Adipose tissue (tissue), 3 donors: ENCODE results near the gene HOXD3. TPM values are rescaled to one million over a fixed set of nuclear protein-coding genes. Genes with fewer than 3 reads are reported as not detected.

Source experiments
- H3K27ac ChIP-seq: one replicate; pipeline ENCODE4 v1.5.1; 2013; ENCODE audit warnings: low read depth, low read length
- WGBS, 3 donors: extraction: QIAGEN DNeasy Blood & Tissue Kit; methylation state at CpG; one replicate each; pipeline ENCODE4 v1.1.7; 2013; 5-methylcytosine and 5-hydroxymethylcytosine counted together
- polyA plus RNA-seq, 3 donors: library from polyadenylated mRNA; stranded (reverse); fragments of 200-250 nt; gene quantifications; one replicate each; pipeline ENCODE4 v1.2.3, GENCODE V29; 2013
- donor health status: healthy with polysubstance abuse.
- donor health status: Bipolar disorder and iron deficiency.
- donor health status: healthy.

HOXD3 gene
- polyA plus RNA-seq, 3 donors, result 0.22 to 3.3 (median 2.0) TPM

DNA sequence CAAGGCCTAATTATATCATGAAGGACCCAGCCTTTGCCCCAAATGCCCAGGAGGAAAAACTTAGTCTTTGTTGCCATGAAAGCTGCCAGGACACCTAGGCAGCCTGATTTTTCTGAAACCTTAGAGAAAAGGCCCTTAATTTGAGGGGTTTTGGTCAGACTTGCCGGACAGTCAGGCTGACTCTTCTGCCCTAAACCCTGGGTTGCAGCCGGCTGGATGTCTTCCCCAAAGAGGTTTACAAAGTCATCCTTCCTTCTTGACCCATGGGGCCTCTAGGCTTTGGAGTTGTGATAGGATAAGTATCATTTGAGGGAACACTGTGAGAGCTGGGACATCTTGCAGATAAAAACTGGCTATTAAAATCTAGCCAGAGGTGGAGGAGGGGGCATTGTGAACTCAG, 28.9 kb downstream of the HOXD3 start:
- H3K27ac ChIP-seq, result no peak overlapping the region
- 80 to 92% (median 91%) methylated on average over 2 of the region's 2 CpGs for WGBS, 3 donors

GRCh38 chr2:176187200-176187898, 30.2 kb downstream of the HOXD3 start:
- H3K27ac ChIP-seq, result no peak overlapping the region
- 4 to 6% (median 6%) methylated on average over 13 of the region's 13 CpGs for WGBS, 3 donors

GRCh38 chr2:176187899-176188773, 31.0 kb downstream of the HOXD3 start, which contains the start of gene HOXD1:
Gene HOXD1 (plus strand): TSS chr2:176188668. CDS start chr2:176188802, 134 bp downstream.
- H3K27ac ChIP-seq, result no peak within 1 kb of the TSS
- 1 to 2% (median 2%) methylated on average over 65 to 68 of the region's 68 CpGs for WGBS, 3 donors

DNA sequence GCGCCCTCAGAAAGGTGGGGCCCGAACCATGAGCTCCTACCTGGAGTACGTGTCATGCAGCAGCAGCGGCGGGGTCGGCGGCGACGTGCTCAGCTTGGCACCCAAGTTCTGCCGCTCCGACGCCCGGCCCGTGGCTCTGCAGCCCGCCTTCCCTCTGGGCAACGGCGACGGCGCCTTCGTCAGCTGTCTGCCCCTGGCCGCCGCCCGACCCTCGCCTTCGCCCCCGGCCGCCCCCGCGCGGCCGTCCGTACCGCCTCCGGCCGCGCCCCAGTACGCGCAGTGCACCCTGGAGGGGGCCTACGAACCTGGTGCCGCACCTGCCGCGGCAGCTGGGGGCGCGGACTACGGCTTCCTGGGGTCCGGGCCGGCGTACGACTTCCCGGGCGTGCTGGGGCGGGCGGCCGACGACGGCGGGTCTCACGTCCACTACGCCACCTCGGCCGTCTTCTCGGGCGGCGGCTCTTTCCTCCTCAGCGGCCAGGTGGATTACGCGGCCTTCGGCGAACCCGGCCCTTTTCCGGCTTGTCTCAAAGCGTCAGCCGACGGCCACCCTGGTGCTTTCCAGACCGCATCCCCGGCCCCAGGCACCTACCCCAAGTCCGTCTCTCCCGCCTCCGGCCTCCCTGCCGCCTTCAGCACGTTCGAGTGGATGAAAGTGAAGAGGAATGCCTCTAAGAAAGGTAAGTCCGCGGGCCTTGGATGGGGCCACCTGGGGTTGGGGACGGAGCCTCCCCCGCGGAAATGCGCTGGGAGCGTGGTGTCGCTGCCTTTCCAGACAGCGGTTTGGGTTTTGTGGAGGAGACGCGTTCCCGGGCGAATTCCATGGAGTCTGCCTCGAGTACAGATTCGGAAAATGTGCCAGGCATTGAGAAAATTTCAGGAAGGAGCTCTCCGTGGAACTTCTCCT, 31.9 kb downstream of the HOXD3 start:
- WGBS, 3 donors, result 2% methylated on average over 94 to 98 of the region's 98 CpGs
- no peak overlapping the region for H3K27ac ChIP-seq

GRCh38 chr2:176189681-176190641, 32.9 kb downstream of the HOXD3 start:
- H3K27ac ChIP-seq, result no peak overlapping the region
- WGBS, 3 donors, result 5 to 25% (median 13%) methylated on average over 28 of the region's 28 CpGs

DNA sequence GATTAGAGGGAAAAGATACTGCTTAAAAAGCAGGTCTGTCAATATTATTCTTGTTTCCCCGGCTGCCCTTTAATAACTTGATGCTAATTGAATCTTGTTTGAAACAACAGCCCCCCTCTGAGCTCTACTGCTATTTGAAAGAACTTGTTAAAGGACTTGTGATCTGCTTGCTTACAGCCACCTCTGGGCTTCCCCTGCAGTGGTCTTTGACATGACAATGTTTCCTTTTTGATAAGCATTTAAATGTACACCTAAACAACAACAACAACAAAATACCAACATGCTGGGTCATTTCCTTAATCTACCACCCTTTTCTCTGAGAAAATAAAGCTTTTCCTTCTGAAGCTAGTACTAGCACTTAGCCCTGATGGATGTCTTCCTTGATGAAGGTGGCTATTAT, 35.2 kb downstream of the HOXD3 start:
- H3K27ac ChIP-seq, result no peak overlapping the region
- WGBS, 3 donors, result 3 to 45% (median 21%) methylated on average over 1 of the region's 1 CpG

GRCh38 chr2:176193048-176193447, 35.9 kb downstream of the HOXD3 start:
- 12 to 21% (median 20%) methylated on average over 1 of the region's 1 CpG for WGBS, 3 donors

GRCh38 chr2:176199902-176200301, 42.8 kb downstream of the HOXD3 start:
- no peak overlapping the region for H3K27ac ChIP-seq

More at GRCh38 chr2:176193048-176193447, 35.9 kb downstream of the HOXD3 start:
- H3K27ac ChIP-seq, result no peak overlapping the region

GRCh38 chr2:176200971-176201370, 43.9 kb downstream of the HOXD3 start:
- 52 to 77% (median 76%) methylated on average over 21 of the region's 21 CpGs for WGBS, 3 donors
- H3K27ac ChIP-seq, result no peak overlapping the region

- no peak overlapping the region for H3K27ac ChIP-seq
- 43 to 89% (median 87%) methylated on average over 7 of the region's 7 CpGs for WGBS, 3 donors
Observed at GRCh38 chr2:176202491-176202890, 45.4 kb downstream of the HOXD3 start.

DNA sequence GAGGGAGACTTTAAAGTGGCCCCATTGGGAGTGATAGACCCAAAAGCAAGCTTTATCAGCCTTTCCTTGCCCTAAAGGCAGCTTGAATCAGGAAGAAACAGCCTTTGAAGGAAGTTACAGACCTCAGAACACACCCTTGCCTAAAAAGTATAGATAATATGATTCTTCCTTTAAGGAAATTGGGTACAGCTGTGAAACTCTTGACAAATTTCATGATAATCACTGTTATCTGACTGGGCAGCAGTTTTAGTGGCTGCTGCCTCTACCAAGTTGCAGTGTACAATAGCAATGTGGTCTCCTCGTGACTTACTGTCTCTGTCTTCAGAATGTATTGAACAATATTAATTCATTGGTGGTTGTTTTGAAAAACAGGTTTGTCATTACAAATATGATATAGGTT, 48.0 kb downstream of the HOXD3 start:
- H3K27ac ChIP-seq, result no peak overlapping the region
- 77 to 97% (median 95%) methylated on average over 1 of the region's 1 CpG for WGBS, 3 donors

DNA sequence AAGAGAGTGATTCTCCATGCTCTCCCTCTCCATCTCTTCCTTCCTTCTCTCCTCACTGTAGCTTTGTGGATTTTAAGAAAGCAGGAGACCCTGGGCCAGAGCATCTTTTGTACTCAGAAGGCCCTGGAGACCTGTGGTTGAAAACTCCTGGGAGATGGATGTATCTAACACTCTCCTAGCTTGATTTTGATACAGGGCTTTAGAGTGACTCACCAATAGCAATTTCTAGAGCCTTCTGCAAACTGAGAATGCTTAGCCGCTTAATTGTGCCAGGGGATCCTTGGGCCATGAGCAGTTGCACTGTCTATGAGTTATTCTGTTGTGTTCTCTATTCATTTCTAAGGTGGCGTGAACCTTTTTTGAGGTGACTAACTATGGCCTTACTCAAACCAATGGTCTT, 49.0 kb downstream of the HOXD3 start:
- H3K27ac ChIP-seq, result no peak overlapping the region
- 95 to 97% (median 96%) methylated on average over 2 of the region's 2 CpGs for WGBS, 3 donors

GRCh38 chr2:176206682-176207081, 49.6 kb downstream of the HOXD3 start:
- WGBS, 3 donors, result 56 to 68% (median 65%) methylated on average over 2 of the region's 2 CpGs

GRCh38 chr2:176211110-176211509, 54.0 kb downstream of the HOXD3 start:
- WGBS, 3 donors, result 44 to 80% (median 78%) methylated on average over 1 of the region's 1 CpG
- H3K27ac ChIP-seq, result no peak overlapping the region

More at GRCh38 chr2:176206682-176207081, 49.6 kb downstream of the HOXD3 start:
- H3K27ac ChIP-seq, result no peak overlapping the region

DNA sequence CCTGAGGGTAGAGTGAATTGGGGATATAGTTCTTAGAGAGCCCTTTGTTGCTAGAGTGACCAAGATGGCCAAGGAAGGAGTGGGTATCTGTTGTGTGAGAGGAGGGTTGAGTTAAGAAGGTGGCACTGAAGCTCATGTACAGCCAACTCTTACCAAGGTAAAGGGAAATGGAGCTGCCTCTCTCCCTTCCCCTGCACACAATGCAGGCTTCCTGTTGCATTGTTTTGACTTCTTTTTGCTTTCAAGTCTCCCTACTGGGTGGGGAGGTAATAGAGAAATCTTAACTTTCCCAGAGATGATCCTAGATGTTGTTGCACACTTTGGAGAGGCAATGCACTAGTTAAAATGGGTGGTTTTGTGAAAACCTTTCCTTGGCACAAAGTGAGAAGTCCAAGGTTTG, 55.2 kb downstream of the HOXD3 start:
- no peak overlapping the region for H3K27ac ChIP-seq

DNA sequence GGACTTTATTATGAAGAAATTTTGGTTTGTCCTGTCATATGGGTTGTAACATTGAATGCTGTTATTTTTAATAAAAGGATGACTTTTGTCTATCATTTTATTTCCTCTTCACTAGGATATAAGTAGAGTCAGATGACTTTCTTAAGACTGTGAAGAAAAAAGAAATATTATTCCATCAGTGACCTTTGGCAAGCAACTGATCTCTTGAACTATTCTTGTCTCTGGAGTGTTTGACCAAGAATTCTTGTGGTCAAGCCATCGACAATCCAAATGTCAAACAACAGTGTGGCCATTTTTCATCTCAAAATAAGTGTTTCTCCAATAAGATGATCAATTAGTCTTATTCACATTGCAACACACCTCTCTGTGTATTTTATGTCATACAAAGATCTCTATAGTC, 56.3 kb downstream of the HOXD3 start:
- H3K27ac ChIP-seq, result no peak overlapping the region
- WGBS, 3 donors, result 23 to 58% (median 42%) methylated on average over 1 of the region's 1 CpG
